ENCODE data around the gene DDOST. TPM values are rescaled to one million over a fixed set of nuclear protein-coding genes. Genes with fewer than 3 reads are reported as not detected.

Gene DDOST
- total RNA-seq, 4 donors from 2014 or later = 83.4 to 116 (median 110) TPM

- no peaks in the 10 kb centered on the region for H3K9me3 ChIP-seq
- TF ChIP-seq POLR2A (IDR thresholded peaks at IDR 0.05) = no peak
- no peak for TF ChIP-seq EP300 (IDR thresholded peaks at IDR 0.05)
- TF ChIP-seq POLR2AphosphoS5 (IDR thresholded peaks at IDR 0.05) = no peak
- no peak for TF ChIP-seq CTCF (IDR thresholded peaks at IDR 0.05)
- H3K4me1 ChIP-seq = no peaks in the 10 kb centered on the region
- 85 to 100% methylated on average over 2 to 4 of the region's 5 CpGs for WGBS, 2 donors (ENCODE audit: low coverage in 1 of 2)
- H3K27me3 ChIP-seq = no peaks in the 10 kb centered on the region
- H3K4me3 ChIP-seq = no peak overlapping the region
- ATAC-seq = no peak
- H3K36me3 ChIP-seq = no peaks in the 10 kb centered on the region
- no peak overlapping the region for H3K27ac ChIP-seq
Measured at GRCh38 chr1:20670936-20671335, 9.8 kb upstream of the DDOST start.

DNA sequence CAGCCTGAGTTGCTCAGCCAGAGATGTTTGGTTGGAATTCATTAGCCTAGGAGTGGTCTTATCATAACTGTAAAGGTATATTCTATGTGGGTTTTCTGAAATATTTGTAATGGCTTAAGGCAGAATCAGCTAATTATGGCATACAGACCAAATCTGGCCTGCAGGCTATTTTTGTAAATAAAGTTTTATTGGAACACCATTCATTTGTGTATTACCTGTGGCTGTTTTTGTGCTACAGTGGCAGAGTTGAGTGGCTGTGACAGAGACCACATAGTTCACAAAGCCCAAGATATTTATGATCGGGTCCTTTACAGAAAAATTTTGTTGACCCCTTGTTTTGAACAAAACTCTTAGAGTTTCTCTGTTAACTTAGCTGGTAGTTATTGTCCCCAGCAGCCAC, 7.4 kb upstream of the DDOST start:
- Histone ChIP-seq H3K27ac (no peak overlapping the region), H3K27me3 (no peaks in the 10 kb centered on the region), H3K36me3 (no peaks in the 10 kb centered on the region), H3K9me3 (no peaks in the 10 kb centered on the region), H3K4me1 (no peaks in the 10 kb centered on the region), H3K4me3 (no peak overlapping the region)
- WGBS, 2 donors (ENCODE audit: low coverage in 1 of 2) = 100% methylated on average over 1 of the region's 1 CpG
- TF ChIP-seq EP300 (IDR thresholded peaks at IDR 0.05) (no peak), POLR2AphosphoS5 (IDR thresholded peaks at IDR 0.05) (no peak), CTCF (IDR thresholded peaks at IDR 0.05) (no peak), POLR2A (IDR thresholded peaks at IDR 0.05) (no peak)
- no peak for ATAC-seq

DNA sequence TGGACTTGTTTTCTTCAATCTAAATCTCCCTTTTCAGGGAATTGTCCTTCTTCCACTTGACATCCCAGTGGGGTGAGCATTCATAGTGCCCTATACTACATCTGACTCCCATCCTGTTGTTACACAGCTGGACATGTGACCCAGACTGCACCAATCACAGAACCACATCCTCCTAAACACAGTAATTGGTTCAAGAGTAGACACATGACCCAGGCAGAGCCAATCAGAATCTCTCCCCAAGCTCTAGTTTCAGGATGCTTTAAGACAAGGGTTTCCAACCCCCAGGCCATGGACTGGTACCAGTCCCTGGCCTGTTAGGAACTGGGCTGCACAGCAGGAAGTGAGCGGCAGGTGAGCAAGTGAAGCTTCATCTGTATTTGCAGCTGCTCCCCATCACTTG, 5.6 kb upstream of the DDOST start:
- Histone ChIP-seq H3K4me3 (no peak overlapping the region), H3K36me3 (no peaks in the 10 kb centered on the region), H3K9me3 (no peaks in the 10 kb centered on the region), H3K27ac (no peak overlapping the region), H3K4me1 (peaks cover 0 to 8% (median 0%) of the 10 kb centered on the region in 3 donors), H3K27me3 (no peaks in the 10 kb centered on the region)
- 100% methylated on average over 1 of the region's 1 CpG; no CpG with 5 or more reads in 1 of the 2 donors for WGBS, 2 donors (ENCODE audit: low coverage in 1 of 2)
- ATAC-seq = no peak
- TF ChIP-seq CTCF (IDR thresholded peaks at IDR 0.05) (no peak), POLR2A (IDR thresholded peaks at IDR 0.05) (no peak), POLR2AphosphoS5 (IDR thresholded peaks at IDR 0.05) (no peak), EP300 (IDR thresholded peaks at IDR 0.05) (no peak)

DNA sequence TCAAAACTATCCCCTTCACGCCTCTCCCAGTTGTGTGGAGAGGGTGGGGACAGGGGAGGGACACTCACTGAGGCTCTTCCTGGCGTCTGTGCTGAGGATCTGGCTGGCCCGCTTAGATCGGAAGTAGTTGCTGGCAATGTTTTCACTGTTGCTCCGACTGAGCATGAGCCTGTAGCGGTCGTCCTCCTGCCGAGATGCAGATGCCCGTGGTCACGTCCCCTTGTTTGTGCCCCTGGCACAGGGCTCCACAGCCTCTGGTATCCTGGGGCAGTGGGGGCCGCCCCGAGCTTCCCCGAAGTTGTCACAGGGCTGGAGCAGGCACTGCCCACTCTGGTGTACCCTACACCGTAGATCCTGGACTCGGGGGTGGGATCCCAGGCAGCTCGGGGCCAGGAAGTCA, 5.0 kb upstream of the DDOST start:
- TF ChIP-seq CTCF (IDR thresholded peaks at IDR 0.05) (no peak), POLR2A (IDR thresholded peaks at IDR 0.05) (no peak), EP300 (IDR thresholded peaks at IDR 0.05) (no peak), POLR2AphosphoS5 (IDR thresholded peaks at IDR 0.05) (no peak)
- Histone ChIP-seq H3K9me3 (no peaks in the 10 kb centered on the region), H3K27ac (peak overlapping the region in 2 of 4 donors; percentile 48 to 51), H3K4me1 (peaks cover 0 to 9% (median 0%) of the 10 kb centered on the region in 3 donors), H3K4me3 (no peak overlapping the region), H3K36me3 (no peaks in the 10 kb centered on the region), H3K27me3 (no peaks in the 10 kb centered on the region)
- WGBS, 2 donors (ENCODE audit: low coverage in 1 of 2) = no CpG with 5 or more reads among the region's 16 CpGs
- ATAC-seq = no peak

- peak overlapping the region in 1 of 4 donors; percentile 21 for H3K27ac ChIP-seq
- no peak for ATAC-seq
- H3K9me3 ChIP-seq = no peaks in the 10 kb centered on the region
- 83% methylated on average over 10 of the region's 12 CpGs; no CpG with 5 or more reads in 1 of the 2 donors for WGBS, 2 donors (ENCODE audit: low coverage in 1 of 2)
- peaks cover 0 to 11% (median 0%) of the 10 kb centered on the region in 3 donors for H3K4me1 ChIP-seq
- H3K36me3 ChIP-seq = no peaks in the 10 kb centered on the region
- no peak for TF ChIP-seq EP300 (IDR thresholded peaks at IDR 0.05)
- TF ChIP-seq POLR2AphosphoS5 (IDR thresholded peaks at IDR 0.05) = no peak
- TF ChIP-seq POLR2A (IDR thresholded peaks at IDR 0.05) = no peak
- TF ChIP-seq CTCF (IDR thresholded peaks at IDR 0.05) = no peak
- no peaks in the 10 kb centered on the region for H3K27me3 ChIP-seq
- H3K4me3 ChIP-seq = no peak overlapping the region
Measured at GRCh38 chr1:20665726-20666125, 4.6 kb upstream of the DDOST start.

Measured in gastroesophageal sphincter (tissue), 4 donors.